ENCODE measurements around the gene CRY2. TPM values are rescaled to one million over a fixed set of nuclear protein-coding genes. Genes with fewer than 3 reads are reported as not detected.

Gene CRY2
- total and polyA plus RNA-seq, 7 experiments from 2014 or later = 26.9 to 202 (median 66.0) TPM

GRCh38 chr11:45890886-45891550 lies 43.7 kb downstream of the CRY2 start:
- H3K4me1 Mint-ChIP-seq = peaks cover 0 to 2% (median 0%) of the 10 kb centered on the region in 7 donors
- DNase-seq (no peak), ATAC-seq (no peak)
- ChIA-PET CTCF (no interaction called here), POLR2A (interaction anchor here (0.6 kb wide), 1 partner anchor 859 kb away, joined by 3 read pairs; no protein-coding TSS in a partner anchor)
- H3K27me3 ChIP-seq (ENCODE audit: control insufficient read depth in 2 of 2, insufficient read depth in 2 of 2, low read length in 2 of 2) = no peaks in the 10 kb centered on the region
- no peak overlapping the region for H3K27ac ChIP-seq (ENCODE audit: low read depth, low read length)
- no peaks in the 10 kb centered on the region for H3K36me3 ChIP-seq (ENCODE audit: control insufficient read depth in 2 of 3, insufficient read depth in 3 of 3, low read length in 3 of 3)
- H3K27ac Mint-ChIP-seq = no peak overlapping the region
- no peaks in the 10 kb centered on the region for H3K4me1 ChIP-seq (ENCODE audit: control insufficient read depth in 2 of 2, insufficient read depth in 2 of 2, low read length in 2 of 2)
- peaks cover 16 to 23% (median 20%) of the 10 kb centered on the region in 5 donors for H3K27me3 Mint-ChIP-seq
- peaks cover 0 to 9% (median 0%) of the 10 kb centered on the region in 5 donors for H3K36me3 Mint-ChIP-seq
- H3K4me3 Mint-ChIP-seq = no peak overlapping the region
- H3K9me3 ChIP-seq (ENCODE audit: control insufficient read depth in 2 of 3, low read length in 3 of 3) = no peaks in the 10 kb centered on the region
- no peak overlapping the region for H3K4me3 ChIP-seq (ENCODE audit: low read length)
- H3K9me3 Mint-ChIP-seq = peaks cover 0 to 3% (median 0%) of the 10 kb centered on the region in 11 donors
- intact Hi-C loops (cut with micrococcal nuclease) = no loop called here

- Histone ChIP-seq H3K27ac (ENCODE audit: low read depth, low read length) (no peak overlapping the region), H3K4me3 (ENCODE audit: low read length) (no peak overlapping the region), H3K9me3 (ENCODE audit: control insufficient read depth in 2 of 3, low read length in 3 of 3) (no peaks in the 10 kb centered on the region), H3K36me3 (ENCODE audit: control insufficient read depth in 2 of 3, insufficient read depth in 3 of 3, low read length in 3 of 3) (no peaks in the 10 kb centered on the region), H3K4me1 (ENCODE audit: control insufficient read depth in 2 of 2, insufficient read depth in 2 of 2, low read length in 2 of 2) (no peaks in the 10 kb centered on the region), H3K27me3 (ENCODE audit: control insufficient read depth in 2 of 2, insufficient read depth in 2 of 2, low read length in 2 of 2) (peaks cover 0 to 5% of the 10 kb centered on the region in 2 donors)
- DNase-seq (no peak), ATAC-seq (no peak)
- POLR2A ChIA-PET = no interaction called here
- intact Hi-C loops (cut with micrococcal nuclease) = no loop called here
- H3K4me1 Mint-ChIP-seq = peaks cover 0 to 4% (median 0%) of the 10 kb centered on the region in 7 donors
- CTCF ChIA-PET = no interaction called here
- peaks cover 0 to 3% (median 0%) of the 10 kb centered on the region in 11 donors for H3K9me3 Mint-ChIP-seq
- H3K36me3 Mint-ChIP-seq = peaks cover 0 to 9% (median 0%) of the 10 kb centered on the region in 5 donors
- no peak overlapping the region for H3K27ac Mint-ChIP-seq
- peaks cover 13 to 28% (median 25%) of the 10 kb centered on the region in 5 donors for H3K27me3 Mint-ChIP-seq
- no peak overlapping the region for H3K4me3 Mint-ChIP-seq
Observed at GRCh38 chr11:45892856-45893255, 45.6 kb downstream of the CRY2 start.

DNA sequence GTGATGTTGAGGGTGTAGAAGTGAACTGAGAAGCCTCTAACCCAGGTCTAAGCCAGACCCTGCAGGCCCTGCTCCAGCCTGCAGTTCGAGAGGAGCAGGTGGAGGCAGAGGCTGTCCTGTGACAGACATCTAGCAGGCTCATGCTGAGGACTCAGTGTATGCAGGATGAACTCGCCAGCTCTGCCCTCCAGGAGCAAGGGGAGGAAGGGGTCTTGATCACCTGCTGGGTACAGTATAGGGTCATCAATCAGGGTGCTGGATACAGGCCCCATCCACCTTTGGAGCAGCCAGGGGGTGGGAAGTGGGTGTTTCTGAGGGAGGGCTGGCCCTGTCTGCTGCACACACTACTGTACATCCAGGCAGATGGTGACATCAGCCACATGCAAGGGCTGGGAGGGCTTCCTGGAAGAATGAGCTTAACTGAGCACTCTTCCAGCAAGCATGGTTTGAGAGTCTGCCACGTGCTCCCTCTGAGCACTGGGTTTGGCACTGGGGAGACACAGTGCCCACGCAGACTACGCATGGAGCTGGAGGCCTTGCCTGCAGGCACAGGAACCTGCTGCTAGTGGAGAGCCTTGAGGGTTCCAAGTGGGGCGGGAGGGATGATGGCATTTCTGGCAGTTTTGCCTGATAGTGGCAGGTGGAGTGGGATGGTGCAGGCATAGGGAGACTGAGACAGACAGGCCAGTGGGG lies 47.4 kb downstream of the CRY2 start:
- ChIA-PET CTCF (no interaction called here), POLR2A (no interaction called here)
- Mint-ChIP-seq H3K4me1 (peaks cover 0 to 8% (median 4%) of the 10 kb centered on the region in 7 donors), H3K27me3 (peaks cover 29 to 42% (median 33%) of the 10 kb centered on the region in 5 donors), H3K9me3 (peaks cover 0 to 2% (median 0%) of the 10 kb centered on the region in 11 donors), H3K36me3 (peaks cover 0 to 4% (median 0%) of the 10 kb centered on the region in 5 donors), H3K4me3 (no peak overlapping the region), H3K27ac (no peak overlapping the region)
- DNase-seq = no peak
- Histone ChIP-seq H3K4me3 (ENCODE audit: low read length) (no peak overlapping the region), H3K27ac (ENCODE audit: low read depth, low read length) (no peak overlapping the region), H3K27me3 (ENCODE audit: control insufficient read depth in 2 of 2, insufficient read depth in 2 of 2, low read length in 2 of 2) (peaks cover 0 to 5% of the 10 kb centered on the region in 2 donors), H3K9me3 (ENCODE audit: control insufficient read depth in 2 of 3, low read length in 3 of 3) (no peaks in the 10 kb centered on the region), H3K4me1 (ENCODE audit: control insufficient read depth in 2 of 2, insufficient read depth in 2 of 2, low read length in 2 of 2) (peaks cover 7 to 8% of the 10 kb centered on the region in 2 donors), H3K36me3 (ENCODE audit: control insufficient read depth in 2 of 3, insufficient read depth in 3 of 3, low read length in 3 of 3) (no peaks in the 10 kb centered on the region)
- no peak for ATAC-seq
- intact Hi-C loops (cut with micrococcal nuclease) = no loop called here

DNA sequence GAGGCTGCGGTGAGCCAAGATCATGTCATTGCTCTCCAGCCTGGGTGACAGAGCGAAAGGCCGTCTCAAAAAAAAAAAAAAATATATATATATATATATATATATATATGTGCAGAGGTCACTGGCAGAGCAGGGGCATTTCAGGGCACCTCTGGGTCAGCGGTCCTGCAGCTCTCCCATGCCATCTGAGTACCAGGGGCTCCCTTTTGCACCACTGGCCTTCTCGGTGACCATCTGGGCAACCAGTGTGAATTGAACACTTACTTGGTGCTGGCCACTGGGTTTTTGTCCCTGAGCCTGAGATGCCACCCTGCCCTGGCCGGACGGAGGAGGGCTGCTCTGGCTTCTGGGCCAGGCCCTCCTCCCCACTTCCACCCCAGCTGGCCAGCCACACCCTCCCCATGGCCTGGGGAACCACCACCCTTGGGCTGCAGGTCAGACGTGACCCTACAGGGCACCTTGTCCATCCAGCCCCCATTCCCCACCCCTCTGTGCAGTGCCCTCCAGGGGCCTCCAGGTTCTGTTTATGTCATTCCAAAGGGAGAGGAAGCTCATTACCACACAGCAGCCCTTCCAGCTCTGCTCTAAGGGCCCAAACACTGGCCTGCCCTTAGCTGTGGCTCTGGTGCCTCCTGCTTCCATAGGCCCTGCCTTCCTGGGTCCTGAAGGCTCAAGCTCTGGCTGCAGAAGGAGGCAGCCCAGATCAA lies 48.4 kb downstream of the CRY2 start:
- Mint-ChIP-seq H3K27ac (no peak overlapping the region), H3K36me3 (peaks cover 0 to 4% (median 0%) of the 10 kb centered on the region in 5 donors), H3K27me3 (peaks cover 33 to 46% (median 38%) of the 10 kb centered on the region in 5 donors), H3K4me1 (peaks cover 0 to 8% (median 4%) of the 10 kb centered on the region in 7 donors), H3K9me3 (peaks cover 0 to 3% (median 0%) of the 10 kb centered on the region in 11 donors), H3K4me3 (no peak overlapping the region)
- POLR2A ChIA-PET = no interaction called here
- peaks cover 7 to 9% of the 10 kb centered on the region in 2 donors for H3K4me1 ChIP-seq (ENCODE audit: control insufficient read depth in 2 of 2, insufficient read depth in 2 of 2, low read length in 2 of 2)
- H3K36me3 ChIP-seq (ENCODE audit: control insufficient read depth in 2 of 3, insufficient read depth in 3 of 3, low read length in 3 of 3) = no peaks in the 10 kb centered on the region
- CTCF ChIA-PET = no interaction called here
- peaks cover 0 to 5% of the 10 kb centered on the region in 2 donors for H3K27me3 ChIP-seq (ENCODE audit: control insufficient read depth in 2 of 2, insufficient read depth in 2 of 2, low read length in 2 of 2)
- H3K9me3 ChIP-seq (ENCODE audit: control insufficient read depth in 2 of 3, low read length in 3 of 3) = no peaks in the 10 kb centered on the region
- intact Hi-C loops (cut with micrococcal nuclease) = no loop called here
- H3K27ac ChIP-seq (ENCODE audit: low read depth, low read length) = no peak overlapping the region
- no peak for ATAC-seq
- DNase-seq = no peak
- no peak overlapping the region for H3K4me3 ChIP-seq (ENCODE audit: low read length)

DNA sequence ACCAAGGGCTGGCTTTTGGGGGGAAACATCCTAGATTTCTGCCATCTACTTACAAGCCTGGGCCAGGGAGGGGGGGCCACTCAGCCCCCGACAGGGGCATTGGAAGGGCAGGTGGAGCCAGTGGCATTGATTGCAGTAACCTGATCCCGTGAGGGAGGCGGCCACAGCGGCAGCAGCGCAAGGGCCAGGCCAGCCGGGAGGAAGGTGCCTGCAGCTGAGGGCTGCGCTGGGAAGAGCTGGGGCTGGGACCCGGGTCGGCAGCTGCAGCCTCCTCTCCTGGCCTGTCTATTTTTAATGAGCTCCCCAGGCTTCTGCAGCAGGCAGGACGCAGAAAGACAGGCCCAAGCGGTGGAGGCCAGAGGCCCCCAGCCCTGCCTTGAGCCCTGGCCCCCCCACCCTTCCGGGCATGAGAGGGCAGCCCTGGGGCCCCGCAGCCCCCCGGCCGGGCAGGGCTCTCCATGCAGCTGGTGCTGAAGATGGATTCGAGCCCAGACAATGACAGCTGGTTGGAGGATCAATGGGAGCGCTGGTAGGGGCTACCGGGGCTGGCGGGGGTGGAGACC lies 49.2 kb downstream of the CRY2 start:
- peaks cover 0 to 5% of the 10 kb centered on the region in 2 donors for H3K27me3 ChIP-seq (ENCODE audit: control insufficient read depth in 2 of 2, insufficient read depth in 2 of 2, low read length in 2 of 2)
- H3K4me3 Mint-ChIP-seq = no peak overlapping the region

DNA sequence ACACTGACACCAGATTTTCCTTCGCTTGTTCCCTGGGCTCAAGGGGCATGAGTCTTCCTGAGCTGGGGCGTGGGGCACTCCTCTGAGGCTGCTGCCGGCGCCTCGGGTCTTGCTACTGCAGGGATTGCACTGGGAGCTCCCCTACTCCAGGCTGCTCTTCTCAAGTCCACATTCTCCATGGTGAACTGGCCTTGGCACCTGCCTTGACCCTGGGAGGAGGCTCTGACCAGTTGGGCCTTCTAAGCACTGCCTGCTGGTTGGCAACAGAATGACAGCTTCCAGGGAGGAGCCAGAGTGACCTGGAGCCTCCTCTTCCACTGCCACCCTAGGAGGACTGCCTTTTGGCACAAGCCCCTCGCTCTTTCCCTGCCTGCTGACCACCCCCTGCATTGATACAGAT lies 50.3 kb downstream of the CRY2 start:
- H3K9me3 Mint-ChIP-seq = peaks cover 0 to 3% (median 0%) of the 10 kb centered on the region in 11 donors
- peaks cover 0 to 8% (median 4%) of the 10 kb centered on the region in 7 donors for H3K4me1 Mint-ChIP-seq
- H3K36me3 Mint-ChIP-seq = peaks cover 0 to under 1% (median 0%) of the 10 kb centered on the region in 5 donors
- H3K27ac Mint-ChIP-seq = no peak overlapping the region
- Histone ChIP-seq H3K27ac (ENCODE audit: low read depth, low read length) (no peak overlapping the region), H3K4me3 (ENCODE audit: low read length) (no peak overlapping the region), H3K4me1 (ENCODE audit: control insufficient read depth in 2 of 2, insufficient read depth in 2 of 2, low read length in 2 of 2) (peaks cover 7 to 9% of the 10 kb centered on the region in 2 donors), H3K9me3 (ENCODE audit: control insufficient read depth in 2 of 3, low read length in 3 of 3) (no peaks in the 10 kb centered on the region), H3K27me3 (ENCODE audit: control insufficient read depth in 2 of 2, insufficient read depth in 2 of 2, low read length in 2 of 2) (peaks cover 0 to 5% of the 10 kb centered on the region in 2 donors), H3K36me3 (ENCODE audit: control insufficient read depth in 2 of 3, insufficient read depth in 3 of 3, low read length in 3 of 3) (no peaks in the 10 kb centered on the region)
- intact Hi-C loops (cut with micrococcal nuclease) = no loop called here
- peaks cover 31 to 48% (median 42%) of the 10 kb centered on the region in 5 donors for H3K27me3 Mint-ChIP-seq
- POLR2A ChIA-PET = no interaction called here
- CTCF ChIA-PET = interaction anchor here (0.6 kb wide), 1 partner anchor 38 kb away, joined by 4 read pairs; no protein-coding TSS in a partner anchor
- no peak for DNase-seq
- H3K4me3 Mint-ChIP-seq = peak overlapping the region in 1 of 10 donors; percentile 7
- no peak for ATAC-seq

More for the DNA sequence above, 49.2 kb downstream of the CRY2 start:
- H3K4me1 Mint-ChIP-seq = peaks cover 0 to 8% (median 4%) of the 10 kb centered on the region in 7 donors
- H3K27ac Mint-ChIP-seq = no peak overlapping the region
- DNase-seq (no peak), ATAC-seq (no peak)
- intact Hi-C loops (cut with micrococcal nuclease) = no loop called here
- peaks cover 7 to 9% of the 10 kb centered on the region in 2 donors for H3K4me1 ChIP-seq (ENCODE audit: control insufficient read depth in 2 of 2, insufficient read depth in 2 of 2, low read length in 2 of 2)
- H3K9me3 Mint-ChIP-seq = peaks cover 0 to 3% (median 0%) of the 10 kb centered on the region in 11 donors
- H3K36me3 Mint-ChIP-seq = peaks cover 0 to 4% (median 0%) of the 10 kb centered on the region in 5 donors
- H3K9me3 ChIP-seq (ENCODE audit: control insufficient read depth in 2 of 3, low read length in 3 of 3) = no peaks in the 10 kb centered on the region
- H3K4me3 ChIP-seq (ENCODE audit: low read length) = no peak overlapping the region
- ChIA-PET POLR2A (no interaction called here), CTCF (no interaction called here)
- H3K27me3 Mint-ChIP-seq = peaks cover 36 to 51% (median 43%) of the 10 kb centered on the region in 5 donors
- no peaks in the 10 kb centered on the region for H3K36me3 ChIP-seq (ENCODE audit: control insufficient read depth in 2 of 3, insufficient read depth in 3 of 3, low read length in 3 of 3)
- H3K27ac ChIP-seq (ENCODE audit: low read depth, low read length) = no peak overlapping the region

Data from naive thymus-derived CD4-positive, alpha-beta T cell (primary cell).